ENCODE measurements around the gene PEG3. TPM values are rescaled to one million over a fixed set of nuclear protein-coding genes. Genes with fewer than 3 reads are reported as not detected.

The PEG3 gene
- total RNA-seq, 1 experiment from 2014 or later: 0.83 TPM

- Mint-ChIP-seq H3K9me3 (peaks cover 72% of the 10 kb centered on the region), H3K4me3 (no peak overlapping the region), H3K4me1 (no peaks in the 10 kb centered on the region), H3K27me3 (ENCODE audit: low read depth) (peaks cover 20% of the 10 kb centered on the region), H3K27ac (no peak overlapping the region), H3K36me3 (peaks cover 72% of the 10 kb centered on the region)
- ATAC-seq: no peak
- CTCF ChIA-PET: no interaction called here
- POLR2A ChIA-PET: no interaction called here
- no peak for DNase-seq (ENCODE audit: low spot score)
- no peak for TF ChIP-seq GABPB1 (CRISPR knock-in tag; IDR thresholded peaks at IDR 0.05)
- TF ChIP-seq ERG (CRISPR knock-in tag; IDR thresholded peaks at IDR 0.05): no peak
- no peak for TF ChIP-seq ZNF138 (CRISPR knock-in tag; conservative IDR thresholded peaks at IDR 0.05)
- TF ChIP-seq SMAD3 (CRISPR knock-in tag; IDR thresholded peaks at IDR 0.05; ENCODE audit: borderline replicate concordance): no peak
- TF ChIP-seq ATF1 (CRISPR knock-in tag; IDR thresholded peaks at IDR 0.05): no peak
- TF ChIP-seq USF1 (CRISPR knock-in tag; IDR thresholded peaks at IDR 0.05): no peak
- TF ChIP-seq MAX (CRISPR knock-in tag; IDR thresholded peaks at IDR 0.05): no peak
These were observed 44.9 kb upstream of the PEG3 start for GRCh38 chr19:56885173-56885985.

- POLR2A ChIA-PET: no interaction called here
- H3K4me1 Mint-ChIP-seq: no peaks in the 10 kb centered on the region
- H3K4me3 Mint-ChIP-seq: no peak overlapping the region
- peaks cover 74% of the 10 kb centered on the region for H3K9me3 Mint-ChIP-seq
- H3K27me3 Mint-ChIP-seq (ENCODE audit: low read depth): peaks cover 19% of the 10 kb centered on the region
- no peak overlapping the region for H3K27ac Mint-ChIP-seq
- no peak for DNase-seq (ENCODE audit: low spot score)
- ATAC-seq: no peak
- CTCF ChIA-PET: no interaction called here
- peaks cover 73% of the 10 kb centered on the region for H3K36me3 Mint-ChIP-seq
- TF ChIP-seq PRDM15 (CRISPR knock-in tag; IDR thresholded peaks at IDR 0.05) (no peak), AFF4 (CRISPR knock-in tag; IDR thresholded peaks at IDR 0.05; ENCODE audit: borderline replicate concordance) (no peak), E2F1 (CRISPR knock-in tag; IDR thresholded peaks at IDR 0.05) (no peak), USF2 (CRISPR knock-in tag; IDR thresholded peaks at IDR 0.05) (no peak), CTCF (IDR thresholded peaks at IDR 0.05) (no peak), RELA (CRISPR knock-in tag; IDR thresholded peaks at IDR 0.05; ENCODE audit: borderline replicate concordance) (no peak), E2F5 (CRISPR knock-in tag; IDR thresholded peaks at IDR 0.05) (no peak), TEAD1 (CRISPR knock-in tag; IDR thresholded peaks at IDR 0.05) (no peak), CREB1 (CRISPR knock-in tag; IDR thresholded peaks at IDR 0.05) (no peak), NR3C1 (CRISPR knock-in tag; conservative IDR thresholded peaks at IDR 0.05; ENCODE audit: low read depth) (no peak), MAX (CRISPR knock-in tag; IDR thresholded peaks at IDR 0.05) (no peak), TP53 (CRISPR knock-in tag; IDR thresholded peaks at IDR 0.05) (no peak), CBFB (CRISPR knock-in tag; IDR thresholded peaks at IDR 0.05; ENCODE audit: low read depth) (no peak)
These were observed 43.9 kb upstream of the PEG3 start for GRCh38 chr19:56884441-56884840.

All from WTC11 (cell line).